ENCODE results near the gene DPEP2. TPM values are rescaled to one million over a fixed set of nuclear protein-coding genes. Genes with fewer than 3 reads are reported as not detected.
A peak's percentile ranks its signal among the peaks of the same experiment; 100 is the strongest.

Gene DPEP2
- total and polyA plus RNA-seq, 8 donors, result 0.61 to 5.2 (median 1.7) TPM; not detected in 2

DNA sequence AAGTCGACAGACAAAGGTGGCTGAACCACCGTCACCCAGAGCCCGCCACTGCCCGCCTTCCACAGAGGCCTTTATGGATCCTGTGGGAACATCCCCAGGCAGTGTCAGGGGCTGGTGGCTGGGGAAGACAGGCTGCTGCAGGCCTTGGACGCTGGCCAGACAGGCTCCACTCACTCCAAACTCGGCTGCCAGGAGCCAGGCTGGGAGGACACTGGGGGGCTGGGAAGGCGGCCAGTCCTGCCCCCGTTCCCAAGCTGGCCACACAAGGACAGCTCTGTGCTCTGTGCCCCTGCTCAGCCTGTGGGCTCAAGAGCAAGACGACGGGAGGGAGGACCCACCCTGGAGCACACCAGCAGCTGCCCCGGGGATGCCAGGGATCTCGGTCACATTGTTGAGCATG lies 47.8 kb downstream of the DPEP2 start:
- Histone ChIP-seq H3K4me1 (peaks cover 0 to 23% (median 13%) of the 10 kb centered on the region in 4 donors), H3K36me3 (peaks cover 67 to 100% (median 95%) of the 10 kb centered on the region in 4 donors), H3K27ac (peak overlapping the region in 3 of 5 donors; percentile 20 to 37 (median 36)), H3K27me3 (no peaks in the 10 kb centered on the region), H3K4me3 (no peak overlapping the region), H3K9me3 (no peaks in the 10 kb centered on the region)
- 61 to 76% (median 73%) methylated on average over 8 to 12 of the region's 12 CpGs for WGBS, 5 donors
- intact Hi-C loops (cut with DNase I; ENCODE audit: low total_unique reads), result no loop called here
- no peak for TF ChIP-seq EP300 (IDR thresholded peaks at IDR 0.05)
- TF ChIP-seq POLR2AphosphoS5 (IDR thresholded peaks at IDR 0.05), result no peak
- TF ChIP-seq, protein P1, sequence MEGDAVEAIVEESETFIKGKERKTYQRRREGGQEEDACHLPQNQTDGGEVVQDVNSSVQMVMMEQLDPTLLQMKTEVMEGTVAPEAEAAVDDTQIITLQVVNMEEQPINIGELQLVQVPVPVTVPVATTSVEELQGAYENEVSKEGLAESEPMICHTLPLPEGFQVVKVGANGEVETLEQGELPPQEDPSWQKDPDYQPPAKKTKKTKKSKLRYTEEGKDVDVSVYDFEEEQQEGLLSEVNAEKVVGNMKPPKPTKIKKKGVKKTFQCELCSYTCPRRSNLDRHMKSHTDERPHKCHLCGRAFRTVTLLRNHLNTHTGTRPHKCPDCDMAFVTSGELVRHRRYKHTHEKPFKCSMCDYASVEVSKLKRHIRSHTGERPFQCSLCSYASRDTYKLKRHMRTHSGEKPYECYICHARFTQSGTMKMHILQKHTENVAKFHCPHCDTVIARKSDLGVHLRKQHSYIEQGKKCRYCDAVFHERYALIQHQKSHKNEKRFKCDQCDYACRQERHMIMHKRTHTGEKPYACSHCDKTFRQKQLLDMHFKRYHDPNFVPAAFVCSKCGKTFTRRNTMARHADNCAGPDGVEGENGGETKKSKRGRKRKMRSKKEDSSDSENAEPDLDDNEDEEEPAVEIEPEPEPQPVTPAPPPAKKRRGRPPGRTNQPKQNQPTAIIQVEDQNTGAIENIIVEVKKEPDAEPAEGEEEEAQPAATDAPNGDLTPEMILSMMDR (IDR thresholded peaks at IDR 0.05), result no peak
- TF ChIP-seq POLR2A (IDR thresholded peaks at IDR 0.05), result no peak
- peak in 1 of 2 donors; percentile 65 for DNase-seq

DNA sequence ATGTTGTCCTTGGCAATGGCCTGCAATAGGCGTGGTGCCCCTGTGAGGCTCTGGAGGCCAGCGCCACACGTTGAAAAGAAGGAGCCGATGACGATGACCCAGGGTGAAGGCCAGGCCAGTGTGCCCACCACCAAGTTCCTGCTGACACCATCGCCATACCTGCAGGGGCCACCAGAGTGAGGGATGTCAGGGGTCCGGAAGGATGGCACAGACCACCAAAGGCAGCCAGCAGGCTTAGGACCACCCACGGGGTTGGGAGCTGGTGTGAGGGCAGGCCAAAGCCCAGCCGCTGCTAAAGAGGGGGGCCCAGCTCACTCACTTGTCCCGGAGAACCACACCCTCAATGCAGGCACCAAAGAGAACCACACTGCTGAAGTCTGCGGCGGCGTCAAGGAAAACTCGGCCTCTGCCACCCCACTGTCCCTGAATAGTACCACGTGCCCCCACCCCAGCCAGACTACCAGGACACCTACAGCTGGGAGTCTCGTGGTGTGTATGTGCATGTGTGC lies 48.9 kb downstream of the DPEP2 start:
- Histone ChIP-seq H3K36me3 (peaks cover 77 to 100% (median 97%) of the 10 kb centered on the region in 4 donors), H3K27ac (no peak overlapping the region), H3K4me3 (no peak overlapping the region), H3K9me3 (no peaks in the 10 kb centered on the region), H3K27me3 (no peaks in the 10 kb centered on the region), H3K4me1 (peaks cover 2 to 24% (median 16%) of the 10 kb centered on the region in 4 donors)
- DNase-seq, result no peak
- WGBS, 5 donors, result 85 to 91% (median 90%) methylated on average over 14 to 16 of the region's 16 CpGs
- intact Hi-C loops (cut with DNase I; ENCODE audit: low total_unique reads), result no loop called here
- no peak for TF ChIP-seq POLR2AphosphoS5 (IDR thresholded peaks at IDR 0.05)
- TF ChIP-seq EP300 (IDR thresholded peaks at IDR 0.05), result no peak
- no peak for TF ChIP-seq POLR2A (IDR thresholded peaks at IDR 0.05)
- TF ChIP-seq, protein P1 (IDR thresholded peaks at IDR 0.05), result no peak

GRCh38 chr16:67949645-67950044 lies 49.6 kb downstream of the DPEP2 start:
- peaks cover 5 to 31% (median 21%) of the 10 kb centered on the region in 4 donors for H3K4me1 ChIP-seq
- WGBS, 5 donors, result 81 to 90% (median 88%) methylated on average over 3 to 11 of the region's 11 CpGs
- H3K36me3 ChIP-seq, result peaks cover 78 to 100% (median 97%) of the 10 kb centered on the region in 4 donors
- H3K27ac ChIP-seq, result no peak overlapping the region
- no peak for DNase-seq
- intact Hi-C loops (cut with DNase I; ENCODE audit: low total_unique reads), result no loop called here
- no peak for TF ChIP-seq POLR2AphosphoS5 (IDR thresholded peaks at IDR 0.05)
- TF ChIP-seq EP300 (IDR thresholded peaks at IDR 0.05), result no peak
- TF ChIP-seq POLR2A (IDR thresholded peaks at IDR 0.05), result no peak
- TF ChIP-seq, protein P1 (IDR thresholded peaks at IDR 0.05), result no peak
- no peaks in the 10 kb centered on the region for H3K9me3 ChIP-seq
- no peaks in the 10 kb centered on the region for H3K27me3 ChIP-seq
- H3K4me3 ChIP-seq, result no peak overlapping the region

DNA sequence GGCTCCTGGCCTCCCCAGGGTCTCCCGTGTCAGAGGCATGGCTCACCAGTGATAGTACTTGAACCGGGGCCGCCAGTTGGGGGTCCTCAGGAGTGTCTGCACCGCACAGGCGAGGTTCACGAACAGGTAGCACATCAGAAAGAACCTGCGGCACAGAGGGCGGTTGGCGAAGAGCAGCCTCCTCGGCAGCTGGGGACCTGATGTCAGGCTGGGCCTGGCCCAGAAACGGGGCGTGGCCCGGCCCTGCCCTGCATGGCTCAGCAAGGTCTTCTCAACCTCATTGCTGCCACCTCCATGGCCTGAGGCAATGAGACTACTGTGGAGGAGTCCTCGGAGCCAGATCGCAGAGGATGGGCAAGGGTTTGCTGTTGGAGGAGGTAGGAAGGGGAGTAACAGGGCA lies 51.3 kb downstream of the DPEP2 start:
- 83 to 92% (median 85%) methylated on average over 10 to 15 of the region's 15 CpGs for whole genome bisulfite sequencing, 5 donors
- Histone ChIP-seq H3K27me3 (no peaks in the 10 kb centered on the region), H3K36me3 (peaks cover 72 to 95% (median 87%) of the 10 kb centered on the region in 4 donors), H3K4me3 (no peak overlapping the region), H3K4me1 (peaks cover 20 to 46% (median 33%) of the 10 kb centered on the region in 4 donors), H3K27ac (no peak overlapping the region), H3K9me3 (no peaks in the 10 kb centered on the region)
- TF ChIP-seq POLR2A (IDR thresholded peaks at IDR 0.05), result no peak
- no peak for TF ChIP-seq POLR2AphosphoS5 (IDR thresholded peaks at IDR 0.05)
- no peak for TF ChIP-seq EP300 (IDR thresholded peaks at IDR 0.05)
- TF ChIP-seq, protein P1 (IDR thresholded peaks at IDR 0.05), result no peak
- intact Hi-C loops (cut with DNase I; ENCODE audit: low total_unique reads), result no loop called here
- DNase-seq, result no peak

All from stomach (tissue), 9 donors.